Large intestine (tissue), 3 donors: ENCODE results near the gene RAB11FIP4. TPM values are rescaled to one million over a fixed set of nuclear protein-coding genes. Genes with fewer than 3 reads are reported as not detected.

Experiments
- DNase-seq, 2 donors: peaks; one replicate each; pipeline versions ENCODE4 v3.0.0 to v3.0.0-alpha.2; 2013
- H3K27ac ChIP-seq: one replicate; pipeline ENCODE4 v1.5.1; 2013; ENCODE audit warnings: low read length
- H3K27me3 ChIP-seq: 2 replicates; pipeline ENCODE4 v1.6.1; 2013; ENCODE audit warnings: low read length; ENCODE audit not compliant: control insufficient read depth, insufficient read depth
- H3K36me3 ChIP-seq: 2 replicates; pipeline ENCODE4 v1.6.1; 2013; ENCODE audit warnings: low read length; ENCODE audit not compliant: control insufficient read depth, insufficient read depth
- H3K4me1 ChIP-seq: one replicate; pipeline ENCODE4 v1.6.1; 2013; ENCODE audit warnings: low read length; ENCODE audit not compliant: control insufficient read depth, insufficient read depth
- H3K4me3 ChIP-seq: one replicate; pipeline ENCODE4 v1.5.1; 2013; ENCODE audit warnings: low read length
- H3K9me3 ChIP-seq: one replicate; pipeline ENCODE4 v1.6.1; 2013; ENCODE audit warnings: mild to moderate bottlenecking, low read depth, low read length, moderate library complexity; ENCODE audit not compliant: control insufficient read depth
- WGBS: methylation state at CpG from one replicate; pipeline ENCODE4 v1.1.5; 2013; ENCODE audit warnings: low lambda C conversion rate; ENCODE audit not compliant: insufficient coverage; 5-methylcytosine and 5-hydroxymethylcytosine counted together
- polyA plus RNA-seq: library from polyadenylated mRNA; unstranded; fragments of 120-200 nt; gene quantifications from one replicate; pipeline ENCODE4 v1.2.1, GENCODE V29; 2013

Gene RAB11FIP4
- polyA plus RNA-seq, 1 donor, result 18.8 TPM

GRCh38 chr17:31534223-31534888, 142.9 kb downstream of the RAB11FIP4 start:
- no peak for DNase-seq
- H3K27me3 ChIP-seq, result no peaks in the 10 kb centered on the region
- 60% methylated on average over 1 of the region's 10 CpGs for WGBS
- H3K4me1 ChIP-seq, result peaks cover 3% of the 10 kb centered on the region
- H3K4me3 ChIP-seq, result no peak overlapping the region
- H3K9me3 ChIP-seq, result no peaks in the 10 kb centered on the region
- H3K36me3 ChIP-seq, result peaks cover 33% of the 10 kb centered on the region
- no peak overlapping the region for H3K27ac ChIP-seq

DNA sequence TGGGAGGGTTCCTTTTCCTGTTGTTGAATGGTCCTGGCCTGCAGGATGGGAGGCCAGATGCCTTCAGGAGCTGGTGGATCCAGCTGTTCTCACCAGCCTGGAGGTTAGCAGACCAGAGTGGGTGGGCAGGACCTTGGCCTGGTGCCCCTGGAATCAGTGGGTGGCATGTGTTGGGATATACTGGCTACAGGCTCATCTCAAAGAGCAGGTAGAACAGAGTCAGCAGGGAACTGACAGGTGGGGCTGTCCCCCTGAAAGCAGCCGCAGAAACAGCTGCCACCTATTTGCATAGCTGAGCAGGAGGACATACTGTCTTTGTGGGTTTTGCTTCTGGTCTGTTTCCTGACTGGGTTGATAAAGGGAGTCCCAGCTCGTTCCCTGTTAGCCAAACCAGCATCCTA, 144.1 kb downstream of the RAB11FIP4 start:
- Histone ChIP-seq H3K9me3 (no peaks in the 10 kb centered on the region), H3K4me1 (peaks cover 3% of the 10 kb centered on the region), H3K36me3 (peaks cover 21% of the 10 kb centered on the region), H3K27ac (no peak overlapping the region), H3K4me3 (no peak overlapping the region), H3K27me3 (no peaks in the 10 kb centered on the region)
- no CpG with 5 or more reads among the region's 2 CpGs for WGBS
- DNase-seq, result no peak

- H3K27ac ChIP-seq, result no peak overlapping the region
- H3K36me3 ChIP-seq, result peaks cover 13% of the 10 kb centered on the region
- no peak overlapping the region for H3K4me3 ChIP-seq
- H3K9me3 ChIP-seq, result no peaks in the 10 kb centered on the region
- peaks cover 3% of the 10 kb centered on the region for H3K4me1 ChIP-seq
- no CpG with 5 or more reads among the region's 5 CpGs for WGBS
- no peaks in the 10 kb centered on the region for H3K27me3 ChIP-seq
- no peak for DNase-seq
Measured at GRCh38 chr17:31536451-31536850, 145.0 kb downstream of the RAB11FIP4 start.

GRCh38 chr17:31537565-31538011, 146.1 kb downstream of the RAB11FIP4 start:
- no peak overlapping the region for H3K4me3 ChIP-seq
- H3K27me3 ChIP-seq, result no peaks in the 10 kb centered on the region
- peaks cover 3% of the 10 kb centered on the region for H3K4me1 ChIP-seq
- no peaks in the 10 kb centered on the region for H3K9me3 ChIP-seq
- no peak overlapping the region for H3K27ac ChIP-seq
- no peak for DNase-seq
- WGBS, result no CpG with 5 or more reads among the region's 9 CpGs
- peaks cover 1% of the 10 kb centered on the region for H3K36me3 ChIP-seq

- Histone ChIP-seq H3K4me3 (no peak overlapping the region), H3K4me1 (peaks cover 3% of the 10 kb centered on the region), H3K9me3 (no peaks in the 10 kb centered on the region), H3K27ac (no peak overlapping the region), H3K36me3 (no peaks in the 10 kb centered on the region), H3K27me3 (no peaks in the 10 kb centered on the region)
- no peak for DNase-seq
- WGBS, result no CpG with 5 or more reads among the region's 7 CpGs
Measured at GRCh38 chr17:31538080-31538762, 146.7 kb downstream of the RAB11FIP4 start.

DNA sequence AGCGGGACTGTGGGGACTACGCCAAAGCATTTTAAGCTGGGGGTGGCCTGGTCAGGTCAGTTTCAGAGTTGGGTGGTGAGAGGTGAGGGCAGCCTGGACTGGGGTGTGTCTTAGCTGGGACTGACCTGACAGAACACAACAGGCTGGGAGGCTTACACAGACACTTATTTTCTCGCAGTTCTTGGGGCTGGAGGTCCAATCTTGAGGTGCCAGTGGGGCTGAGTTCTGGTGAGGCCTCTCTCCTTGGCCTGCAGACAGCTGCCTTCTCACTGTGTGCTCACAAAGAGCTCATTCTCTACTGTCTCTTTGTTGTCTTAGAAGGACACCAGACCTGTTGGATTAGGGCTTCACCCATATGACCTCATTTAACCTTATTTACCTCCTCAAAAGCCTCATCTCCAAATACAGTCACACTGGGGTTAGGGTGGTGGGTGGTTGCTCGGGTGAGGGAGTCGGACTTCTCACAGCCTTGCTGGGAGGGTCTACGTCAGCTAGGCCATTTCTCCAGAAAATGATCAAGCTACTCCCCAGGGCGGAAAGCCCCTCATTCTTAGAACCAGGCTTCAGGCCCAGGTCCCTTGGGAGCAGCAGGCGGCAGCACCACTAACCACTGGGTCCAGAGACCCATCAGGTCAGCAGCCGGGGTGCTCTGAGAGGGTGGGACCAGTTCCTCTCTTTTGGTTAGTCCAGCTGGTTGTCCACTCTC, 149.3 kb downstream of the RAB11FIP4 start:
- WGBS, result no CpG with 5 or more reads among the region's 9 CpGs
- no peaks in the 10 kb centered on the region for H3K27me3 ChIP-seq
- no peak overlapping the region for H3K27ac ChIP-seq
- no peak for DNase-seq
- H3K9me3 ChIP-seq, result no peaks in the 10 kb centered on the region
- peaks cover 3% of the 10 kb centered on the region for H3K4me1 ChIP-seq
- H3K36me3 ChIP-seq, result no peaks in the 10 kb centered on the region
- no peak overlapping the region for H3K4me3 ChIP-seq

- Histone ChIP-seq H3K27me3 (no peaks in the 10 kb centered on the region), H3K4me1 (peaks cover 3% of the 10 kb centered on the region), H3K36me3 (no peaks in the 10 kb centered on the region), H3K9me3 (no peaks in the 10 kb centered on the region), H3K27ac (no peak overlapping the region), H3K4me3 (no peak overlapping the region)
- no peak for DNase-seq
- no CpG with 5 or more reads among the region's 5 CpGs for WGBS
Measured at GRCh38 chr17:31541559-31541958, 150.1 kb downstream of the RAB11FIP4 start.

- H3K4me3 ChIP-seq, result no peak overlapping the region
- H3K9me3 ChIP-seq, result no peaks in the 10 kb centered on the region
- no peaks in the 10 kb centered on the region for H3K4me1 ChIP-seq
- H3K27me3 ChIP-seq, result no peaks in the 10 kb centered on the region
- WGBS, result no CpG with 5 or more reads among the region's 3 CpGs
- H3K36me3 ChIP-seq, result no peaks in the 10 kb centered on the region
- H3K27ac ChIP-seq, result no peak overlapping the region
- DNase-seq, result no peak
Measured at GRCh38 chr17:31544186-31544585, 152.7 kb downstream of the RAB11FIP4 start.

DNA sequence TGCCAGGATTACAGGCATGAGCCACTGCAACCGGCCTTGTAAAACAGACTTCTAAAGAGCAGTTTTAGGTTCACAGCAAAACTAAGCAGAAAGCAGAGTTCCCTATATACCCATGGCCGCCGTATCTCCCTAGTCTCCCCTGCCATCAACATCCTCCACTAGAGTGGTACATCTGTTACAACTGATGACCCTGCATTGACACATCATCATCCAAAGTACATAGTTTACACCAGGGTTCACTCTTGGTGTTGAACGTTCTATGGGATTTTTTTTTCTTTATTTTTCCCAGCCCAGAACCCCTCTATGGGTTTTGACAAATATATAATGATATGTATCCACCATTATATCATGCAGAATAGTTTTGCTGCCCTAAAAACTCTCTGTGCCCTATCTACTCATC, 155.2 kb downstream of the RAB11FIP4 start:
- Histone ChIP-seq H3K27me3 (no peaks in the 10 kb centered on the region), H3K9me3 (no peaks in the 10 kb centered on the region), H3K36me3 (no peaks in the 10 kb centered on the region), H3K27ac (no peak overlapping the region), H3K4me1 (no peaks in the 10 kb centered on the region), H3K4me3 (no peak overlapping the region)
- WGBS, result 20% methylated on average over 1 of the region's 4 CpGs
- DNase-seq, result no peak

GRCh38 chr17:31548709-31549108, 157.2 kb downstream of the RAB11FIP4 start:
- no peak for DNase-seq
- Histone ChIP-seq H3K4me1 (no peaks in the 10 kb centered on the region), H3K36me3 (no peaks in the 10 kb centered on the region), H3K27ac (no peak overlapping the region), H3K9me3 (no peaks in the 10 kb centered on the region), H3K27me3 (peaks cover 2% of the 10 kb centered on the region), H3K4me3 (peak overlapping the region; percentile 97)
- WGBS, result no CpG with 5 or more reads among the region's 5 CpGs
